ENCODE measurements around the gene PLEKHA6. TPM values are rescaled to one million over a fixed set of nuclear protein-coding genes. Genes with fewer than 3 reads are reported as not detected.
A peak's percentile ranks its signal among the peaks of the same experiment; 100 is the strongest.

The PLEKHA6 gene
- 4.0 TPM for polyA plus RNA-seq (2013, experiment 1 of 2)
- 4.8 TPM for polyA plus RNA-seq (2013, experiment 2 of 2)

DNA sequence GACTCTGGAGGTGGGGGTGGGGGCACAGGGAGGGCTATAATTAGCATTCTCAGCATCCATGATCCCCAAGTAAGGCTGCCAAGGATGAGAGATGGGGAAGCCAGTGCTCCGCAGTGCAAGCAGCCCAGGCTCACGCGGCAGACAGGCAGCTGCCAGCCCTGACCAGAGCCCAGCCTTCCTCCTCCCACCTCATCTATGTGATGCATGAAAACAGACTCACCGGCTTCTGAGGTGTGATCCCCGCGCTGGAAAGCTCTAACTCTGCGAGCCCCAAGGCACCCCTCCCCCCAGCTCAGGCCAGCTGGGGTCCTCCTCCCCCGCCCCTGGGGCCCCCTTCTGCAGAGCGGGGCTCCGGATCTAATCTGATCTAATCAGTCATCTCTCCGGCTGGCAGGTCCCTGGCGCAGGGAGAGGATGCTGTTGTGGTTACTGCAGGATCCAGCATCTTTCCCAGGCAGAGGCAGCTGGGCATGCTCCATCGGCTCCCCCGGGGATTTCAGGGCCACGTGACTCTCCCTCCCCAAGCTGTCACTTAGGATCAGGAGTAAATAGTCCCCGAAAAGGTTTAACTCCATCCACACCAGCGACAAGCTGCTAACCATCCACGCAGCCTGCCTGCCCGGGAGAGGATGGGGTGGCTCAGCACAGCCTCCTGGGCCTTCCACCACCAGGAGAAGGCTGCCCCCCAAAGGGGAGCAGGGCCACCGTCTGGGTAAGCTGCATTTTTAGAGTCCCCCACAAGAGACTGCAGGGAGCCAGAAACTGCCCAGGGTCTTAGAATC, at the start of gene PLEKHA6:
TSS of gene PLEKHA6 (minus strand) at position 456 of the 782 bp plus-strand sequence. CDS start 86,202 bp downstream, outside the sequence.
- no peak within 1 kb of the TSS for H2AK5ac ChIP-seq (ENCODE audit: low read length, severe bottlenecking)
- H3K27ac ChIP-seq (ENCODE audit: low read length, poor library complexity, severe bottlenecking): no peak within 1 kb of the TSS
- peak within 1 kb of the TSS; percentile 52 for H4K91ac ChIP-seq (ENCODE audit: low read length)
- peaks cover 11% of the 10 kb centered on the region for H3K4me1 ChIP-seq (ENCODE audit: control insufficient read depth, insufficient read depth, low read depth, low read length)
- H2BK15ac ChIP-seq (ENCODE audit: low read depth, poor library complexity, severe bottlenecking): peak within 1 kb of the TSS; percentile 6
- 6% methylated on average over 20 of the region's 20 CpGs for WGBS
- H3K4ac ChIP-seq (ENCODE audit: low read depth in 1 of 2, low read length in 2 of 2): peak within 1 kb of the TSS; percentile 20 to 84
- H3K9ac ChIP-seq (ENCODE audit: low read length): no peak within 1 kb of the TSS
- peak within 1 kb of the TSS; percentile 79 for H4K8ac ChIP-seq (ENCODE audit: low read length)
- no peak within 1 kb of the TSS for H3K4me3 ChIP-seq (ENCODE audit: insufficient read depth in 1 of 2, low read depth in 1 of 2, low read length in 2 of 2)
- no peaks in the 10 kb centered on the region for H3K79me1 ChIP-seq (replicated peaks; ENCODE audit: low read length, poor library complexity, severe bottlenecking)
- H3K14ac ChIP-seq (ENCODE audit: low read length in 2 of 2): peak within 1 kb of the TSS in 1 of 2 experiments; percentile 49
- peak within 1 kb of the TSS; percentile 70 to 91 for H3K18ac ChIP-seq (ENCODE audit: low read depth in 1 of 2, low read length in 2 of 2)
- peak within 1 kb of the TSS in 1 of 2 experiments; percentile 66 for H3K23ac ChIP-seq (ENCODE audit: low read length in 2 of 2)
- H2BK120ac ChIP-seq (ENCODE audit: low read depth, low read length): peak within 1 kb of the TSS; percentile 39
- H2BK5ac ChIP-seq (ENCODE audit: low read depth, low read length, poor library complexity, severe bottlenecking): no peak within 1 kb of the TSS
- peak within 1 kb of the TSS; percentile 47 for H2AFZ ChIP-seq (ENCODE audit: low read depth, low read length)
- H3K9me3 ChIP-seq (ENCODE audit: control insufficient read depth, low read length): no peaks in the 10 kb centered on the region
- H3K36me3 ChIP-seq (ENCODE audit: control insufficient read depth in 1 of 2, insufficient read depth in 2 of 2, low read depth in 1 of 2, low read length in 2 of 2): peaks cover 0 to 3% of the 10 kb centered on the region in 2 experiments
- H2BK12ac ChIP-seq (ENCODE audit: low read length in 2 of 2): peak within 1 kb of the TSS; percentile 85 to 91
- no peak within 1 kb of the TSS for H3K4me2 ChIP-seq (ENCODE audit: low read length, poor library complexity, severe bottlenecking)
- peak; percentile 68 for DNase-seq
- peaks cover 57 to 69% of the 10 kb centered on the region in 2 experiments for H3K27me3 ChIP-seq (ENCODE audit: control insufficient read depth in 1 of 2, insufficient read depth in 1 of 2, low read length in 2 of 2)

DNA sequence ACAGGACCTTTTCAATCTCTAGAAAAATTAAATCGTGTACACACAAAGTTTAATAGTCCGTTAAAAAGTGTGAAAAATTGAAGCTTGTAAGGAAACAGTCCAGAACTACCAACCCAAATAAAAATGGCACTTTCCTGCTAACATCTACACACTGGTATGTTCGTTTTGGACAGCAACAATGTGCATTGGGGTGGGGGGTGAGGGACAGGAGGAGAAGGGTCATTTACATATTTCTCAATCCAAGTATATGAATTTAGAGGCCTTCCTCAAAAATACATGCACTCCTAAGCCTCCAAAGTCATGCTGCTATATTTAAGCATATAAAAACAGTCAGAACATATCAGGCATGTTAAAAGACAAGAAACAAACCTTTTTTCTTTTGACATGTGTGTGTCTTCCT, 49.4 kb upstream of the PLEKHA6 start:
- WGBS: no CpG with 5 or more reads among the region's 3 CpGs
- Histone ChIP-seq H4K91ac (ENCODE audit: low read length) (no peak overlapping the region), H2BK15ac (ENCODE audit: low read depth, poor library complexity, severe bottlenecking) (no peak overlapping the region), H4K8ac (ENCODE audit: low read length) (no peak overlapping the region), H2AFZ (ENCODE audit: low read depth, low read length) (no peak overlapping the region), H3K14ac (ENCODE audit: low read length in 2 of 2) (peak overlapping the region in 1 of 2 experiments; percentile 68), H3K36me3 (ENCODE audit: control insufficient read depth in 1 of 2, insufficient read depth in 2 of 2, low read depth in 1 of 2, low read length in 2 of 2) (peaks cover 2 to 43% of the 10 kb centered on the region in 2 experiments), H3K4me2 (ENCODE audit: low read length, poor library complexity, severe bottlenecking) (peak overlapping the region; percentile 92), H3K4ac (ENCODE audit: low read depth in 1 of 2, low read length in 2 of 2) (no peak overlapping the region), H3K18ac (ENCODE audit: low read depth in 1 of 2, low read length in 2 of 2) (no peak overlapping the region), H3K4me3 (ENCODE audit: insufficient read depth in 1 of 2, low read depth in 1 of 2, low read length in 2 of 2) (peak overlapping the region; percentile 56 to 89), H3K79me1 (replicated peaks; ENCODE audit: low read length, poor library complexity, severe bottlenecking) (peaks cover 5% of the 10 kb centered on the region), H3K4me1 (ENCODE audit: control insufficient read depth, insufficient read depth, low read depth, low read length) (peaks cover 3% of the 10 kb centered on the region), H2BK120ac (ENCODE audit: low read depth, low read length) (no peak overlapping the region), H3K23ac (ENCODE audit: low read length in 2 of 2) (peak overlapping the region in 1 of 2 experiments; percentile 20), H2AK5ac (ENCODE audit: low read length, severe bottlenecking) (no peak overlapping the region), H3K9me3 (ENCODE audit: control insufficient read depth, low read length) (no peaks in the 10 kb centered on the region), H3K27me3 (ENCODE audit: control insufficient read depth in 1 of 2, insufficient read depth in 1 of 2, low read length in 2 of 2) (no peaks in the 10 kb centered on the region), H2BK12ac (ENCODE audit: low read length in 2 of 2) (no peak overlapping the region), H3K27ac (ENCODE audit: low read length, poor library complexity, severe bottlenecking) (no peak overlapping the region), H3K9ac (ENCODE audit: low read length) (peak overlapping the region; percentile 100), H2BK5ac (ENCODE audit: low read depth, low read length, poor library complexity, severe bottlenecking) (no peak overlapping the region)
- DNase-seq: peak; percentile 37

- Histone ChIP-seq H3K79me1 (replicated peaks; ENCODE audit: low read length, poor library complexity, severe bottlenecking) (peaks cover 5% of the 10 kb centered on the region), H3K27ac (ENCODE audit: low read length, poor library complexity, severe bottlenecking) (no peak overlapping the region), H3K27me3 (ENCODE audit: control insufficient read depth in 1 of 2, insufficient read depth in 1 of 2, low read length in 2 of 2) (no peaks in the 10 kb centered on the region)
Observed at GRCh38 chr1:204408602-204409001, 48.9 kb upstream of the PLEKHA6 start.

GRCh38 chr1:204408074-204408507, 48.4 kb upstream of the PLEKHA6 start:
- Histone ChIP-seq H3K4me2 (ENCODE audit: low read length, poor library complexity, severe bottlenecking) (peak overlapping the region; percentile 18), H2AK5ac (ENCODE audit: low read length, severe bottlenecking) (no peak overlapping the region), H3K36me3 (ENCODE audit: control insufficient read depth in 1 of 2, insufficient read depth in 2 of 2, low read depth in 1 of 2, low read length in 2 of 2) (peaks cover 4 to 53% of the 10 kb centered on the region in 2 experiments), H2BK15ac (ENCODE audit: low read depth, poor library complexity, severe bottlenecking) (no peak overlapping the region), H2BK120ac (ENCODE audit: low read depth, low read length) (no peak overlapping the region), H3K79me1 (replicated peaks; ENCODE audit: low read length, poor library complexity, severe bottlenecking) (peaks cover 5% of the 10 kb centered on the region), H2BK5ac (ENCODE audit: low read depth, low read length, poor library complexity, severe bottlenecking) (no peak overlapping the region), H3K14ac (ENCODE audit: low read length in 2 of 2) (no peak overlapping the region), H3K9ac (ENCODE audit: low read length) (peak overlapping the region; percentile 100), H4K8ac (ENCODE audit: low read length) (no peak overlapping the region), H3K9me3 (ENCODE audit: control insufficient read depth, low read length) (no peaks in the 10 kb centered on the region), H3K27ac (ENCODE audit: low read length, poor library complexity, severe bottlenecking) (no peak overlapping the region), H3K23ac (ENCODE audit: low read length in 2 of 2) (no peak overlapping the region), H3K4me3 (ENCODE audit: insufficient read depth in 1 of 2, low read depth in 1 of 2, low read length in 2 of 2) (peak overlapping the region in 1 of 2 experiments; percentile 89), H3K27me3 (ENCODE audit: control insufficient read depth in 1 of 2, insufficient read depth in 1 of 2, low read length in 2 of 2) (no peaks in the 10 kb centered on the region), H3K4me1 (ENCODE audit: control insufficient read depth, insufficient read depth, low read depth, low read length) (peaks cover 3% of the 10 kb centered on the region), H2BK12ac (ENCODE audit: low read length in 2 of 2) (no peak overlapping the region), H3K18ac (ENCODE audit: low read depth in 1 of 2, low read length in 2 of 2) (no peak overlapping the region), H3K4ac (ENCODE audit: low read depth in 1 of 2, low read length in 2 of 2) (no peak overlapping the region), H4K91ac (ENCODE audit: low read length) (no peak overlapping the region), H2AFZ (ENCODE audit: low read depth, low read length) (no peak overlapping the region)
- peak; percentile 70 for DNase-seq
- 6% methylated on average over 2 of the region's 2 CpGs for WGBS

More at GRCh38 chr1:204408602-204409001, 48.9 kb upstream of the PLEKHA6 start:
- DNase-seq: no peak
- Histone ChIP-seq H3K9me3 (ENCODE audit: control insufficient read depth, low read length) (no peaks in the 10 kb centered on the region), H2BK12ac (ENCODE audit: low read length in 2 of 2) (no peak overlapping the region), H3K14ac (ENCODE audit: low read length in 2 of 2) (no peak overlapping the region), H4K91ac (ENCODE audit: low read length) (no peak overlapping the region), H3K4me1 (ENCODE audit: control insufficient read depth, insufficient read depth, low read depth, low read length) (peaks cover 3% of the 10 kb centered on the region), H3K9ac (ENCODE audit: low read length) (peak overlapping the region; percentile 100), H2BK15ac (ENCODE audit: low read depth, poor library complexity, severe bottlenecking) (no peak overlapping the region), H3K4me2 (ENCODE audit: low read length, poor library complexity, severe bottlenecking) (peak overlapping the region; percentile 42), H3K4ac (ENCODE audit: low read depth in 1 of 2, low read length in 2 of 2) (no peak overlapping the region), H3K4me3 (ENCODE audit: insufficient read depth in 1 of 2, low read depth in 1 of 2, low read length in 2 of 2) (peak overlapping the region in 1 of 2 experiments; percentile 89), H3K18ac (ENCODE audit: low read depth in 1 of 2, low read length in 2 of 2) (no peak overlapping the region), H3K23ac (ENCODE audit: low read length in 2 of 2) (no peak overlapping the region), H2BK5ac (ENCODE audit: low read depth, low read length, poor library complexity, severe bottlenecking) (no peak overlapping the region), H2AK5ac (ENCODE audit: low read length, severe bottlenecking) (no peak overlapping the region), H4K8ac (ENCODE audit: low read length) (no peak overlapping the region), H2AFZ (ENCODE audit: low read depth, low read length) (no peak overlapping the region), H3K36me3 (ENCODE audit: control insufficient read depth in 1 of 2, insufficient read depth in 2 of 2, low read depth in 1 of 2, low read length in 2 of 2) (peaks cover 4 to 48% of the 10 kb centered on the region in 2 experiments), H2BK120ac (ENCODE audit: low read depth, low read length) (no peak overlapping the region)
- no CpG with 5 or more reads among the region's 1 CpG for WGBS

Data from mesenchymal stem cell (in vitro differentiated cells and primary cell).